ENCODE data around the gene EIF4E2.

EIF4E2 gene

DNA sequence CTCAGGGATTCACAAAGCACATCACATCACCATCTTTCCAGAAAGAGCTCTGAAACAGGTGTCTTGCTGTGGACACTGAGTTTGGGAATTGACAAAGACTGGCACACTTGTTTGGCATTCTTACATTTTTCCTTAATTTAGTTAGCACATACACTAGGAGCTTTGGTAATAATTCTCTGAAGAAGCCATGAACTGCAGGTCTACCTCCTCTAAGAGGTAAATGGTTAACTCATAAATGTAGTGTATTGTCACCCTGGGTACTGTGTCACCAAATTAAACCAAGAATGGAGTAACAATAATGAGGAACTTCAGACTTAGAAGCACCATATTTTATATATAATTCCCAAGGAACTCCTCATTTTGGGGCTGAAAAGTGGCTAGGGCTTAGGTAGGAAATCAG is 22.6 kb downstream of the EIF4E2 start:
- POLR2A ChIA-PET = no interaction called here
- CTCF ChIA-PET = interaction anchor here (1.1 to 1.5 kb wide), 3 partner anchors 20 to 30 kb away, joined by 3 read pairs; no protein-coding TSS in a partner anchor
- no peak for TF ChIP-seq CTCF (IDR thresholded peaks at IDR 0.05; ENCODE audit: control extremely low read depth, extremely low read depth, low read depth, missing control alignments)
- no peak for DNase-seq (ENCODE audit: extremely low spot score)

DNA sequence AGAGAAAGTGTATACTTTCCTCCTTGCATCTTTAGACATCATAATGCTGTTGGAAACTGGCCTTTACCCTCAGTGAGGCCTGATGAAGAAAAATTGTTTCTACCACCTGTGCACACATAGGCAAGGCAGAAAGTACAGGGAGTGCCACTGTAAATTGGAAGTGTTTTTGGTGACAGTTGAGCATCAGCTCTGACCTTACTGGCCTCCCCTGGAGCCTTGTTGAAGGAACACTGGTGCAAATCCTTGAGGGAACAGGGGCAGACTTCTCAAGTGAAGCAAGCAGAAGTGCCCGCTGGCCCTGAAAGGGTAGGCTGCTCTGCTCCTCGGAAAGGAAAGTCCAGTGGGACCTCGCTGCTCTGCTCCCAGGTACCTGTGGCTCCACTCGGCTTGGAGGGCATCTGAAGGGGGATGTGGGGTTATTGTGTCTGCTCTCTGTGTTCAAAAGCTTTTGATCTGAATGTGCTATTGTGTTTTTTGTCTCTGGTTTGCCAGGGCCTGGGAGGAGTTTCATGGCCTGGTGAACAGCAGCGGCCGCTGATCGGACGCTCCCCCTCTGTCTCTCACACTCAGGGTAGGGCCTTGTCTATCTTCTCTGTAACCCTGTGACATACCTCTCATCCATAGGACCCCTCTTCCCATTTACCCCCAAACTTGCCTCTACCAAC is 23.4 kb downstream of the EIF4E2 start:
- no peak for TF ChIP-seq CTCF (IDR thresholded peaks at IDR 0.05; ENCODE audit: control extremely low read depth, extremely low read depth, low read depth, missing control alignments)
- no peak for DNase-seq (ENCODE audit: extremely low spot score)
- ChIA-PET POLR2A (no interaction called here), CTCF (interaction anchor here (1.1 to 1.5 kb wide), 3 partner anchors 20 to 29 kb away, joined by 3 read pairs; no protein-coding TSS in a partner anchor)

- no peak for DNase-seq (ENCODE audit: extremely low spot score)
- ChIA-PET CTCF (interaction anchor here (1.1 kb wide), 1 partner anchor 9 kb away, joined by 4 read pairs; no protein-coding TSS in a partner anchor), POLR2A (no interaction called here)
- no peak for TF ChIP-seq CTCF (IDR thresholded peaks at IDR 0.05; ENCODE audit: control extremely low read depth, extremely low read depth, low read depth, missing control alignments)
Measured at GRCh38 chr2:232574674-232575403, 24.4 kb downstream of the EIF4E2 start.

DNA sequence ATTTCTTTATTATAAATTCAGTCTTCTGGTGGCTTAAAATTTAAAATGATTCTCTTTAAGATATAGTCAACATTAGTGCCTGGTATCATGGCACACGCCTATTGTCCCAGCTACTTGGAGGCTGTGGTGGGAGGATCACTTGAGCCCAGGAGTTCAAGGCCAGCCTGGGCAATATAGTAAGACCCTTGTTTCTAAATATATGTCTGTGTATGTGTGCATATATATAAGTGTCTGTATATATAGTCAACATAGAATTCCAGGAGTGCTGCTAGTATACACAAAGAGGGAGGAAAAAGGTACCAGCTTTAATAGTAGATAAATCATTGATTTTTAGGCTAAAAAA is 24.9 kb downstream of the EIF4E2 start:
- no peak for TF ChIP-seq CTCF (IDR thresholded peaks at IDR 0.05; ENCODE audit: control extremely low read depth, extremely low read depth, low read depth, missing control alignments)
- POLR2A ChIA-PET = no interaction called here
- no peak for DNase-seq (ENCODE audit: extremely low spot score)
- CTCF ChIA-PET = interaction anchor here (1.1 kb wide), 1 partner anchor 8 kb away, joined by 4 read pairs; no protein-coding TSS in a partner anchor

- no peak for DNase-seq (ENCODE audit: extremely low spot score)
- POLR2A ChIA-PET = no interaction called here
- TF ChIP-seq CTCF (IDR thresholded peaks at IDR 0.05; ENCODE audit: control extremely low read depth, extremely low read depth, low read depth, missing control alignments) = no peak
- CTCF ChIA-PET = interaction anchor here (2.1 kb wide), 1 partner anchor 9 kb away, joined by 5 read pairs; no protein-coding TSS in a partner anchor
Measured at GRCh38 chr2:232576995-232577394, 26.5 kb downstream of the EIF4E2 start.

GRCh38 chr2:232577841-232578240 is 27.4 kb downstream of the EIF4E2 start:
- DNase-seq (ENCODE audit: extremely low spot score) = no peak
- CTCF ChIA-PET = interaction anchor here (2.1 kb wide), 1 partner anchor 10 kb away, joined by 5 read pairs; no protein-coding TSS in a partner anchor
- POLR2A ChIA-PET = no interaction called here
- no peak for TF ChIP-seq CTCF (IDR thresholded peaks at IDR 0.05; ENCODE audit: control extremely low read depth, extremely low read depth, low read depth, missing control alignments)

Data from GM10248 (cell line).